RWPE2 (cell line): ENCODE data around the gene EDRF1.

Experiments
- ATAC-seq: fragments of 200-7000 bp; cut with Tn5 transposase; 3 replicates; pipeline ENCODE4 v1.9.1; 2021; ENCODE audit warnings: low read depth
- DNase-seq: peaks from one replicate; pipeline ENCODE4 v3.0.0-alpha.2; 2020; ENCODE audit warnings: low spot score
- H3K27ac ChIP-seq: fragments of 450-650 bp; 2 replicates; pipeline ENCODE4 v1.5.1; 2017; ENCODE audit warnings: mild to moderate bottlenecking; ENCODE audit not compliant: poor library complexity, severe bottlenecking
- H3K27me3 ChIP-seq: fragments of 250-450 bp; sonication (Bioruptor Pico); 2 replicates; pipeline ENCODE4 v1.5.1; 2021; ENCODE audit warnings: mild to moderate bottlenecking, moderate library complexity; ENCODE audit not compliant: insufficient read depth, poor library complexity, severe bottlenecking
- H3K36me3 ChIP-seq: fragments of 250-450 bp; sonication (Bioruptor Pico); 2 replicates; pipeline ENCODE4 v1.5.1; 2020; ENCODE audit warnings: low read depth, mild to moderate bottlenecking, moderate library complexity
- H3K4me1 ChIP-seq: fragments of 250-450 bp; sonication (Bioruptor Pico); 2 replicates; pipeline ENCODE4 v1.5.1; 2021; ENCODE audit warnings: mild to moderate bottlenecking, moderate library complexity; ENCODE audit not compliant: insufficient read depth, poor library complexity, severe bottlenecking
- H3K4me3 ChIP-seq: fragments of 250-450 bp; sonication (Bioruptor Pico); 2 replicates; pipeline ENCODE4 v1.5.1; 2021; ENCODE audit warnings: mild to moderate bottlenecking, moderate library complexity; ENCODE audit not compliant: severe bottlenecking
- H3K9me3 ChIP-seq: fragments of 250-450 bp; sonication (Bioruptor Pico); 2 replicates; pipeline ENCODE4 v1.5.1; 2021; ENCODE audit warnings: mild to moderate bottlenecking, moderate library complexity; ENCODE audit not compliant: severe bottlenecking
- TF ChIP-seq, protein P1 (sequence below): fragments of 450-650 bp; IDR thresholded peaks from one replicate; pipeline ENCODE4 v1.5.1; 2017; ENCODE audit warnings: mild to moderate bottlenecking, moderate library complexity; ENCODE audit not compliant: poor library complexity, severe bottlenecking

The EDRF1 gene

DNA sequence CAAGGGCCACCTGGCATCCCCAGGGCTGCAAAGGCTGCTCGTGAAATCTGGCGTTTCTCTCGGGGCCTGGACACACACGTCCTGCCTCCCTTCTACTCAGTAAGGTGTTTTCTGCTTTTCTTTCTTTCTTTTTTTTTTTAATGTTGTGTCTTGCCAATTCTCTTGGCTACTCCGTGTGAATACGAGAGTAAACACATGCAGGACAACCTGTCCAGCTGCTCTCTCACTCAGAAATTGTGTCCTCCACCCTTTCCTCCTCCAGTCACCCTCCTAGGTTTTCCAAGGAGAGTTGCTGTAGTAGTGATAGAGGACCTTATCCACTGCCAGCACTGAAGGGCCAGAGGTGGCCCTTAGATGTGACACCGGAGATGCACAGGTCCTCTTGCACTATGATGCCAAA lies 35.7 kb upstream of the EDRF1 start:
- H3K4me3 ChIP-seq, result no peak overlapping the region
- TF ChIP-seq, protein P1, sequence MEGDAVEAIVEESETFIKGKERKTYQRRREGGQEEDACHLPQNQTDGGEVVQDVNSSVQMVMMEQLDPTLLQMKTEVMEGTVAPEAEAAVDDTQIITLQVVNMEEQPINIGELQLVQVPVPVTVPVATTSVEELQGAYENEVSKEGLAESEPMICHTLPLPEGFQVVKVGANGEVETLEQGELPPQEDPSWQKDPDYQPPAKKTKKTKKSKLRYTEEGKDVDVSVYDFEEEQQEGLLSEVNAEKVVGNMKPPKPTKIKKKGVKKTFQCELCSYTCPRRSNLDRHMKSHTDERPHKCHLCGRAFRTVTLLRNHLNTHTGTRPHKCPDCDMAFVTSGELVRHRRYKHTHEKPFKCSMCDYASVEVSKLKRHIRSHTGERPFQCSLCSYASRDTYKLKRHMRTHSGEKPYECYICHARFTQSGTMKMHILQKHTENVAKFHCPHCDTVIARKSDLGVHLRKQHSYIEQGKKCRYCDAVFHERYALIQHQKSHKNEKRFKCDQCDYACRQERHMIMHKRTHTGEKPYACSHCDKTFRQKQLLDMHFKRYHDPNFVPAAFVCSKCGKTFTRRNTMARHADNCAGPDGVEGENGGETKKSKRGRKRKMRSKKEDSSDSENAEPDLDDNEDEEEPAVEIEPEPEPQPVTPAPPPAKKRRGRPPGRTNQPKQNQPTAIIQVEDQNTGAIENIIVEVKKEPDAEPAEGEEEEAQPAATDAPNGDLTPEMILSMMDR, result no peak
- no peaks in the 10 kb centered on the region for H3K4me1 ChIP-seq
- ATAC-seq (no peak), DNase-seq (no peak)
- H3K27me3 ChIP-seq, result no peaks in the 10 kb centered on the region
- H3K27ac ChIP-seq, result no peak overlapping the region
- no peaks in the 10 kb centered on the region for H3K36me3 ChIP-seq
- H3K9me3 ChIP-seq, result no peaks in the 10 kb centered on the region

DNA sequence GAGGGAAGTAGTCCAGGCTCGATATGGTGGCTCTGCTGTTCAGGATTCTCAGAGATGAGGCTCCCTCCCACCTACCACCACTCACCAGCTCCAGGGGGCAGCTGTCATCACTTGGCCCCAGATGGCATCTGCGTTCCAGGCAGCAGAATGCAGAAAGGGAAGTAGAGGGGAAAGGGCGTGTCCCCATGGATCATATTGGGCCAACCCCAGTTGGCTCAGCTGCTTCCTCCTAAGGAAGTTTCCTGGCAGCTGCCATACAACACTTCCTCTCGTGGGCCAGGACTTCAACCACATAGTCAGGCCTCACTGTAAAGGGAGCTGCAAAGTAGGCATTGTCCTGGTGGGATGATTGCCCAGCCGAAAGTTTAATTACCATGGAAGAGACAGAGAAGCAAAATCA lies 34.9 kb upstream of the EDRF1 start:
- ATAC-seq (no peak), DNase-seq (no peak)
- Histone ChIP-seq H3K9me3 (no peaks in the 10 kb centered on the region), H3K27me3 (no peaks in the 10 kb centered on the region), H3K4me3 (no peak overlapping the region), H3K27ac (no peak overlapping the region), H3K36me3 (no peaks in the 10 kb centered on the region), H3K4me1 (no peaks in the 10 kb centered on the region)
- TF ChIP-seq, protein P1, result no peak

DNA sequence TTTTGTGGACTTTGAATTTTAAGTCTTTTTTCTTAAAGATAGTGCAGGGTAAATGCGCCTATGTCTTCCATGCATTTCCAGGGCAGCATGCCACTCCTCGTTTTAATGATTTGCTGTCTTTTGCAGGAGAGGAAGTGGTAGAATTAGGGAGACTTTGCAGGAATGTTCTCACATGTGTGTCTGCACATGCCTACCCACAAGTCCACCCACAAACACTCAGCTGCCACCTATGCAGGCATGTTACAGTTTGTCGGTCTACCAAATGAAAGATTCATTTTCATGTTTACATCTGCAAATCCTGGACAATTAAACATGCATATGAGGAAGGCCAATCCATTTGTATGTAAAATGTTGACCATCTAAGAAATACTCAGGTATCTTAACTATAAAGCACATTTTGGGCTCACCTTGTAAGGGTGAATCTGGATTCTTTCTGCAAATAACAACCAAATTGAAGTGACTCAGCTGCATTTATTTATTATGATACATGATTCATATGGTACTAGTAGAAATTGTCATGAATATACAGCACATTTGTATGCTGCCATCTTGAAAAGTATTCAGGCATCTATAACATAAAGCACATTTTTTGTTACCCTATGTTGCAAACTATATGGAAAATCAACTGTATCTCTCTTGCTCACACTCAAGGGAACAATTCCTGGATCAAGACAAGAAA lies 31.9 kb upstream of the EDRF1 start:
- H3K27ac ChIP-seq, result no peak overlapping the region
- no peaks in the 10 kb centered on the region for H3K4me1 ChIP-seq
- H3K36me3 ChIP-seq, result no peaks in the 10 kb centered on the region
- no peaks in the 10 kb centered on the region for H3K9me3 ChIP-seq
- TF ChIP-seq, protein P1, result no peak
- no peaks in the 10 kb centered on the region for H3K27me3 ChIP-seq
- ATAC-seq (no peak), DNase-seq (no peak)
- H3K4me3 ChIP-seq, result no peak overlapping the region

DNA sequence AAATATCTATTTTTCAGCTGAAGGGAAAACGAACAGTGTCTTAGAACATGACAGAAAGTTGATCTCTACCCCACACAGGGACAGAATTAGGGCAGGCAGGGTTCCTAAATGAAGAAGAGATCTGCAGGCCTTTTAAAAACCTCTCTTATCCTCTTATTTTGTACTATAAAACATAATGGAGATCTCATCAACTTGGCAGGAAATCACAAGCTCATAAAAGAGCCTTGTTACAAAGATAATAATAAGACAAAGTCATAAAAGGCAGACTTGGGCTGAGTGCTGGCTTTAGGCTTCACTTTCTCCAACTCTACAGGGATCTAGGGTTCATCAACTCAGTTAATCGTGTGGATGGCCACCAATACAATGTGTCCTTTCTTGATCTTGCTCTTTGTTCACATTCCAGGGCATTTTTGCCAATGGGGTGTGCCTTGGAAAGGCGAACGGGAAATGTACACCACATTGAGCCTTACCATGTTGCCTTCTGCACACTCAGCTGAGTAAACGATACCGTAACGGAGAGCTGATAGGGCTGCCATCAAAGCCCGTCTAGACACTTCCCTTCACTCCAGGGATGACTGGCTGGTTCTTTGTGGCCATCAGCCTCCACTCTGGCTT lies 29.4 kb upstream of the EDRF1 start:
- H3K4me3 ChIP-seq, result no peak overlapping the region
- H3K9me3 ChIP-seq, result no peaks in the 10 kb centered on the region
- TF ChIP-seq, protein P1, result no peak
- peaks cover 6% of the 10 kb centered on the region for H3K4me1 ChIP-seq
- no peak overlapping the region for H3K27ac ChIP-seq
- ATAC-seq, result no peak
- no peaks in the 10 kb centered on the region for H3K36me3 ChIP-seq
- no peaks in the 10 kb centered on the region for H3K27me3 ChIP-seq
- DNase-seq, result no peak
